Stomach (tissue), 9 donors: Measurements from ENCODE around the gene SPDYC. TPM values are rescaled to one million over a fixed set of nuclear protein-coding genes. Genes with fewer than 3 reads are reported as not detected.

Source experiments
- DNase-seq, 2 donors: peaks; one replicate each; pipeline versions ENCODE4 v3.0.0 to v3.0.0-alpha.2; 2013 to 2019
- H3K27ac ChIP-seq, 5 donors: fragments of 200-600 bp in 4 of 5; sonication (generic) in 4 of 5; one replicate each; pipeline ENCODE4 v1.5.1; 2013 to 2019; ENCODE audit warnings: mild to moderate bottlenecking in 1 of 5, moderate library complexity in 1 of 5
- H3K27me3 ChIP-seq, 3 donors: fragments of 200-600 bp; sonication (generic); one replicate each; pipeline ENCODE4 v1.5.1; 2017 to 2019; ENCODE audit warnings: mixed run types in 1 of 3
- H3K36me3 ChIP-seq, 4 donors: fragments of 200-600 bp; sonication (generic); 1 replicate in 3 of 4; 2 replicates in 1 of 4; pipeline ENCODE4 v1.5.1; 2016 to 2019
- H3K4me1 ChIP-seq, 4 donors: fragments of 200-600 bp; sonication (generic); one replicate each; pipeline ENCODE4 v1.5.1; 2016 to 2019
- H3K4me3 ChIP-seq, 4 donors: fragments of 200-600 bp; sonication (generic) in 3 of 4; one replicate each; pipeline ENCODE4 v1.5.1; 2016 to 2019; ENCODE audit warnings: mild to moderate bottlenecking in 1 of 4
- H3K9me3 ChIP-seq, 4 donors: fragments of 200-600 bp; sonication (generic); one replicate each; pipeline ENCODE4 v1.5.1; 2016 to 2019
- CTCF ChIP-seq, 7 experiments: fragments of 450-650 bp in 4 of 7; fragments of 200-600 bp in 3 of 7; sonication (generic) in 3 of 7; IDR thresholded peaks; one replicate each; pipeline ENCODE4 v1.5.1; 2016 to 2019; ENCODE audit warnings: antibody characterized with exemption in 7 of 7, control low read depth in 2 of 7, mild to moderate bottlenecking in 1 of 7
- EP300 ChIP-seq: sonication (generic); formaldehyde crosslinking; IDR thresholded peaks from one replicate; pipeline ENCODE4 v1.6.1; 2017; ENCODE audit warnings: antibody characterized with exemption
- POLR2A ChIP-seq, 4 donors: fragments of 450-650 bp; IDR thresholded peaks; one replicate each; pipeline ENCODE4 v1.6.1; 2016; ENCODE audit warnings: antibody characterized with exemption in 4 of 4, control low read depth in 2 of 4, mild to moderate bottlenecking in 1 of 4, moderate library complexity in 1 of 4
- POLR2AphosphoS5 ChIP-seq, 3 donors: sonication (generic); formaldehyde crosslinking; IDR thresholded peaks; one replicate each; pipeline ENCODE4 v1.6.1; 2016; ENCODE audit warnings: antibody characterized with exemption in 3 of 3
- WGBS, 5 donors: extraction: QIAGEN DNeasy Blood & Tissue Kit in 3 of 5; methylation state at CpG; one replicate each; pipeline versions ENCODE4 v1.1.5 to v1.1.7; 2013 to 2018; 5-methylcytosine and 5-hydroxymethylcytosine counted together
- intact Hi-C: fragments of 100-400 bp; cut with DNase I; formaldehyde crosslinking; loops from one replicate; pipeline ENCODE4 v1.15.1; 2023; ENCODE audit warnings: low total_unique reads
- polyA plus RNA-seq, 3 donors: library from polyadenylated mRNA; stranded (reverse); fragments of 200-250 nt; gene quantifications; one replicate each; pipeline ENCODE4 v1.2.3, GENCODE V29; 2013
- total RNA-seq, 5 donors: library from RNA; depleted of rRNA; stranded (reverse); fragments of >200 nt; gene quantifications; one replicate each; pipeline versions ENCODE4 v1.1.0 to v1.2.3, GENCODE V29; 2014 to 2016
- donor health status: healthy with polysubstance abuse.
- donor health status: Bipolar disorder and iron deficiency.
- donor health status: healthy.

The SPDYC gene
- total and polyA plus RNA-seq, 8 donors, result not detected

- TF ChIP-seq POLR2AphosphoS5 (IDR thresholded peaks at IDR 0.05) (no peak), EP300 (no peak), CTCF (IDR thresholded peaks at IDR 0.05) (no peak), POLR2A (IDR thresholded peaks at IDR 0.05) (no peak)
- Histone ChIP-seq H3K4me3 (no peak overlapping the region), H3K36me3 (no peaks in the 10 kb centered on the region), H3K27me3 (no peaks in the 10 kb centered on the region), H3K9me3 (no peaks in the 10 kb centered on the region), H3K4me1 (no peaks in the 10 kb centered on the region), H3K27ac (no peak overlapping the region)
- intact Hi-C loops, result no loop called here
- 90 to 94% (median 92%) methylated on average over 3 of the region's 3 CpGs for WGBS, 5 donors
- no peak for DNase-seq
These were observed 13.1 kb upstream of the SPDYC start for GRCh38 chr11:65156926-65157325.

- no peak overlapping the region for H3K27ac ChIP-seq
- no peaks in the 10 kb centered on the region for H3K9me3 ChIP-seq
- H3K27me3 ChIP-seq, result no peaks in the 10 kb centered on the region
- TF ChIP-seq EP300, result no peak
- TF ChIP-seq POLR2AphosphoS5 (IDR thresholded peaks at IDR 0.05), result no peak
- no peak for TF ChIP-seq CTCF (IDR thresholded peaks at IDR 0.05)
- TF ChIP-seq POLR2A (IDR thresholded peaks at IDR 0.05), result no peak
- DNase-seq, result no peak
- 61 to 87% (median 78%) methylated on average over 3 of the region's 3 CpGs for WGBS, 5 donors
- H3K36me3 ChIP-seq, result no peaks in the 10 kb centered on the region
- intact Hi-C loops, result no loop called here
- H3K4me1 ChIP-seq, result no peaks in the 10 kb centered on the region
- no peak overlapping the region for H3K4me3 ChIP-seq
These were observed 12.7 kb upstream of the SPDYC start for GRCh38 chr11:65157336-65157735.

- H3K36me3 ChIP-seq, result no peaks in the 10 kb centered on the region
- no peaks in the 10 kb centered on the region for H3K4me1 ChIP-seq
- TF ChIP-seq POLR2A (IDR thresholded peaks at IDR 0.05), result no peak
- no peak for TF ChIP-seq CTCF (IDR thresholded peaks at IDR 0.05)
- TF ChIP-seq EP300, result no peak
- no peak for TF ChIP-seq POLR2AphosphoS5 (IDR thresholded peaks at IDR 0.05)
- DNase-seq, result no peak
- no peak overlapping the region for H3K27ac ChIP-seq
- 57 to 71% (median 62%) methylated on average over 5 of the region's 5 CpGs for WGBS, 5 donors
- H3K27me3 ChIP-seq, result no peaks in the 10 kb centered on the region
- intact Hi-C loops, result no loop called here
- H3K9me3 ChIP-seq, result no peaks in the 10 kb centered on the region
- H3K4me3 ChIP-seq, result no peak overlapping the region
These were observed 11.0 kb upstream of the SPDYC start for GRCh38 chr11:65159012-65159411.

- H3K9me3 ChIP-seq, result no peaks in the 10 kb centered on the region
- 75 to 85% (median 78%) methylated on average over 3 of the region's 3 CpGs for WGBS, 5 donors
- intact Hi-C loops, result no loop called here
- H3K27ac ChIP-seq, result no peak overlapping the region
- no peaks in the 10 kb centered on the region for H3K27me3 ChIP-seq
- no peak for TF ChIP-seq CTCF (IDR thresholded peaks at IDR 0.05)
- TF ChIP-seq POLR2A (IDR thresholded peaks at IDR 0.05), result no peak
- H3K36me3 ChIP-seq, result no peaks in the 10 kb centered on the region
- no peak for DNase-seq
- H3K4me1 ChIP-seq, result peaks cover 0 to 2% (median under 1%) of the 10 kb centered on the region in 4 donors
- no peak overlapping the region for H3K4me3 ChIP-seq
These were observed 9.4 kb upstream of the SPDYC start for GRCh38 chr11:65160643-65161042.
